ENCODE measurements around the gene BRD9. TPM values are rescaled to one million over a fixed set of nuclear protein-coding genes. Genes with fewer than 3 reads are reported as not detected.
"Not testable (repeated sequence)": the region's sequence is repeated elsewhere in the genome, so short reads cannot be mapped to it uniquely, and the experiment has no call there.

The BRD9 gene
- 21.2 TPM for total RNA-seq

DNA sequence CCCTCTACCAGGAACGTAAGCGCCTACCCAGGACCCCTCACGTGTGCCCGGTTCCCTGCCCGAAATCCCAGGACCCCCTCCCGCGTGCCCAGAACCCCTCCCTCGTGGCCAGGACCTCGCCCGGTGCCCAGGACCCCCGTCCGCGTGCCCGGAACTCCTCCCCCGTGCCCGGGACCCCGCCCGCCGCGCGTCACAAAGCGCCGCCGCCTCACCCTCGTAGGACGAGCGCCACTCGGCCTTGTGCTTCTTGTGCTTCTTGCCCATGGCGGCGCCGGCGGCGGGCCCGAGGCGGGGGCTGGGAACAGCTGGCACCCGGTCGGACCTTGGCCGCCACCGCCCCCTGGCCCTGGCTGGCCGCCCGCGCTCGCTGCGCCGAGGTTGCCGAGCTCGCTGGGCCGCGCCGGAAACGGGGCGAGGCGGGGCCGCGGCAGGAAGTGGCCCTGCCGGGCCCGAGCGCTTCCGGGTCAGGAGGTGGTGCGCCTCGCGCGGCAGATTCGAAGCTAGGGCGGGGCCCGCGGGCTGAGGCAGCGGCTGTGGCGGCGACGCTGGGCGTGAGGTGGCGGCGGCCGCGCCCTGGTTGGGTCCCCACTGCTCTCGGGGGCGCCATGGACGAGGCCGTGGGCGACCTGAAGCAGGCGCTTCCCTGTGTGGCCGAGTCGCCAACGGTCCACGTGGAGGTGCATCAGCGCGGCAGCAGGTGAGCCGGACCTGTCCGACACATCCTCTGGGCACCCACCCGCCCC lies at the start of gene BRD9, which contains the start of gene TRIP13:
BRD9 (minus strand) TSS at position 408 of the 743 bp plus-strand sequence; CDS start at position 264, 144 bp downstream.
TRIP13 (plus strand) TSS at position 491 of the 743 bp plus-strand sequence; CDS start at position 606, 115 bp downstream.
- ATAC-seq, result peak; percentile 95

DNA sequence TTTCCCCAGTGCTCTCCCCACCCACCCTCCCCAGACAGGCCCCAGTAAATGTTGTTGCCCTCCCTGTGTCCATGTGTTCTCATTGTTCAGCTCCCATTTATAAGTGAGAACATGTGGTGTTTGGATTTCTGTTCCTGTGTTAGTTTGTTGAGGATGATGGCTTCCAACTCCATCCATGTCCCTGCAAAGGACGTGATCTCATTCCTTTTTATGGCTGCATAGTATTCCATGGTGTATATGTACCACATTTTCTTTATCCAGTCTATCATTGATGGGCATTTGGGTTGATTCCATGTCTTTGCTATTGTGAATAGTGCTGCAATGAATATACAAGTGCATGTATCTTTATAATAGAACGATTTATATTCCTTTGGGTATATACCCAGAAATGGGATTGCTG lies 48.1 kb upstream of the BRD9 start:
- not testable (repeated sequence) for ATAC-seq

DNA sequence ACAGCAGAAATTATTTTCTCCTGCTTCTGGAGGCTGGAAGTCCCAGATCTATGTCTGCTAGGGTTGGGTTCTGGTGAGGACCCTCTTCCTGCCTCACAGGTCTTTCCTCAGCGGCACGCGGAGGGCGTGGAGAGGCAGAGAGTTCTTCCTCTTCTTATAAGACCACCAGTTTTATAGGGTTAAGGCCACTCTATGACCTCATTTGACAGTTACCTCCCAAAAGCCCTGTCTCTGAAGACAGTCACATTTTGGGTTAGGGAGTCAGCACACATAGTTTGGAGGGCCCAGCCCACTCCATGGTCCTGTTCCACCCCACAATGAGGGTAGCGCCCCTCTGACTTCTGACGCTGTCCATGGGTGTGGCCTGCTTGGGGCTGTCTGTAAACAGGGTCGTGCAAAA lies 46.8 kb upstream of the BRD9 start:
- no peak for ATAC-seq

- ATAC-seq, result peak; percentile 11
These were observed 44.7 kb upstream of the BRD9 start for GRCh38 chr5:937151-937924.

- no peak for ATAC-seq
These were observed 43.8 kb upstream of the BRD9 start for GRCh38 chr5:936149-937144.

DNA sequence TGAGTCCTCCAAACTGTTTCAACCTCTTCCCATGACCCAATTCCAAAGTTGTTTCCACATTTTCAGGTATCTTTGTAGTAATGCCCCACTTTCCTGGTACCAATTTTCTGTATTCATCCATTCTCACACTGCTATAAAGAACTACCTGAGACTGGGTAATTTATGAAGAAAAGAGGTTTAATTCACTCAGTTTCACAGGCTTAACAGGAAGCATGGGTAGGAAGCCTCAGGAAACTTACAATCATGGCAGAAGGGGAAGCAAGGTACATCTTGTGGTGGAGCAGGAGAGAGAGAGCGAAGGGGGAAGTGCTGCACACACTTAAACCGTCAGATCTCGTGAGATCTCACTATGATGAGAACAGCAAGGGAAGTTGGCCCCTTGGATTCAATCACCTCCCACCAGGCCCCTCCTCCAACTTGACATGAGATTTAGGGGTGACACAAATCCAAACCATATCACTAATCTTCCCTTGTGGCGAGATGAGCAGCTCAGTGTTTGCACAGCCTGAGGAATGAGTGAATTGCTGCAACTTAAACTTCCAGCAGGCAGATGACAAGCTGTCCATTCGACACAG lies 43.0 kb upstream of the BRD9 start:
- ATAC-seq, result no peak

DNA sequence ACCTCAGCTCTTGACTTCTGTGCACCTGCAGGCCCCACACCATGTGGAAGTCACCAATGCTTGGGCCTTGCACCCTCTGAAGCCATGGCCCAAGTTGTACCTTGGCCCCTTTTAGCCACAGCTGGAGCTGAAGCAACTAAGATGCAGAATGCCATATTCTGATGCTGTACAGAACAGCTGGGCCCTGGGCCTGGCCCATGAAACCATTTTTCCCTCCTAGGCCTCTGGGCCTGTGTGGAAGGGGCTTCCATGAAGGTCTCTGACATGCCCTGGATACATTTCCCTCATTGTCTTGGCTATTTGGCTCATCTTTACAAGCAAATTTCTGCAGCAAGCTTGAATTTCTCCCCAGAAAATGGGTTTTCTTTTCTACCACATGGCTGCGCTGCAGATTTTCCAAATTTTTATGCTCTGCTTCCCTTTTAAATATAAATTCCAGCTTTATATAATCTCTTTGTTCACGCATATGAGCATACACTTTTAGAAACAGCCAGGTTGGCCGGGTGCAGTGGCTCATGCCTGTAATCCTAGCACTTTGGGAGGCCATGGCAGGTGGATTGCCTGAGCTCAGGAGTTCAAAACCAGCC lies 41.9 kb upstream of the BRD9 start:
- ATAC-seq, result not testable (repeated sequence)

DNA sequence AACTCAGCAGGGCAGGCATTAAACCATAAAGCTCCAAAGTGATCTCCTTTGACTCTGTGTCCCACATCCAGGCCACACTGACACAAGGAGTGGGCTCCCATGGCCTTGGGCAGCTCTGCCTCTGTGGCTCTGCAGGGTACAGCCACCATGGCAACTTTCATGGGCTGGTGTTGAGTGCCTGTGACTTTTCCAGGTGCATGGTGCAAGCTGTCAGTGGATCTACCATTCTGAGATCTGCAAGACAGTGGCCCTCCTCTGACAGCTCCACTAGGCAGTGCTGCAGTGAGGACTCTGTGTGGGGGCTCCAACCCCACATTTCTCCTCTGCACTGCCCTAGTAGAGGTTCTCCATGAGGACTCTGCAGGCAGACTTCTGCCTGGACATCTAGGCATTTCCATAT lies 41.4 kb upstream of the BRD9 start:
- not testable (repeated sequence) for ATAC-seq

GRCh38 chr5:933251-933861 lies 40.8 kb upstream of the BRD9 start:
- no peak for ATAC-seq

DNA sequence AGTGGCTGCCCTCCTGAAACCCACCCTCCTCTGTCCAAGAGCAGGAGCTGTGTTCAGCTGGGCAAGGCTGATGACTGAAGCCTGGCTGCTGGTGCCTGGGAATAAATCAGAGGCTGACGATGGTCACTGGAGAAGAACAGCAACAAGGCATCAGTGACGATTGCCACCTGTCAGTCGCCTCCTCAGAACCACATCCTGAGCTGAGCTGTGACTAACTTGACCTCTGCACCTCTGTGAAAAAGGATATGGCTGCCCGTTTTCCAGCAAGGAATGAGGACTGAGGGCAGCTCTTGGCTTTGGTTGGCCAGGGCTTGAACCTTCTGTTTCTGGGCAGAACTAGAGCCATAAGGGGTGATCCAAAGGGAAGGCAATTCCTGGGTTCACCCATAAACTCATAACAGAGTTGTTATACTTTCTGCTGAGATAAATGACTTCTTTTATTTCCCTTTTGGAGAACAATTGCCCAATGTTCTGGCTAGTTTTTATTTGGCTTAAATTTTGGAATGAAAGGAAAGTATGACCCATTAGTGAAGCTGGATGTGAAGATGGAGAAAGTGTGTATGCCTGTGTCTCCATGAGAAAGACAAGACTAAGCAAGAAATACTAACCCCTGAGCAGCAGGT lies 40.1 kb upstream of the BRD9 start:
- no peak for ATAC-seq

DNA sequence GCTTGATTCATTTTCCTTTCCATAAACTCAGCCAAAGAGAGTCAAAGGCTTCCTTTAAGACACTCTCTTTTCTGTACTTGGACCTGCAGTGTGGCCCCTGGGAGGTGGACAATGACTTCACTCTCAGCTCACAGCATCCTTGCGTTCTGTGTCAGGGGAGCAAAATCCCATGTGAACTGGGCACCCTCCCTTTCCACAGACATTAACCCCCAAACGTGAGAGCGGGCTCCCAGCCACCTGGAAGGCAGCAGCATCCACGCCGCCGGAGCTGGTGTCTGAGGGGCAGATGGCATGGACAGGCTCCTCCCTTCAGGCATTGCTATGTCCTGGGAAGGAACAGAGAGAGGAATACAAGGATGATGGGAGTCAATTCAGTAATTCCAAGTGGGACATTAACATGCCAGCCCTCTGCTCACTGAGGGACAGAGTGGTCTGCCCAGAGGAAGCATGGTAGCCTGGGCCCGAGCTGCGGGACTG lies 39.6 kb upstream of the BRD9 start:
- no peak for ATAC-seq

- ATAC-seq, result no peak
These were observed 39.1 kb upstream of the BRD9 start for GRCh38 chr5:931570-932145.

GRCh38 chr5:930866-931265 lies 38.3 kb upstream of the BRD9 start:
- ATAC-seq, result peak; percentile 88

DNA sequence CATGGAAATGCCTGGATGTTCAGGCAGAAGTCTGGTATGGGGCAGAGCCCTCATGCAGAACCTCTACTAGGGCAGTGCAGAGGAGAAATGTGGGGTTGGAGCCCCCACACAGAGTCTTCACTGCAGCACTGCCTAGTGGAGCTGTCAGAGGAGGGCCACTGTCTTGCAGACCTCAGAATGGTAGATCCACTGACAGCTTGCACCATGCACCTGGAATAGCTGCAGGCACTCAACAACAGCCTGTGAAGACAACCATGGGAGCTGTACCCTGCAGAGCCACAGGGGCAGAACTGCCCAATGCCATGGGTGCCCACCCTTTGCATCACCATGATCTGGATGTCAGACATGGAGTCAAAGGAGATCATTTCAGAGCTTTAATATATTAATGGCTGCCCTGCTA lies 37.0 kb upstream of the BRD9 start:
- no peak for ATAC-seq

GRCh38 chr5:929182-929581 lies 36.6 kb upstream of the BRD9 start:
- not testable (repeated sequence) for ATAC-seq

GRCh38 chr5:927172-928015 lies 34.8 kb upstream of the BRD9 start:
- no peak for ATAC-seq

GRCh38 chr5:926417-927171 lies 34.0 kb upstream of the BRD9 start:
- peak; percentile 27 for ATAC-seq

GRCh38 chr5:923281-923873 lies 30.8 kb upstream of the BRD9 start:
- peak; percentile 89 for ATAC-seq
